Stomach smooth muscle (tissue), 2 donors: ENCODE data around the gene HS3ST3A1.
"Not testable (repeated sequence)": the region's sequence is repeated elsewhere in the genome, so short reads cannot be mapped to it uniquely, and the experiment has no call there.

Experiments used
- H3K27ac ChIP-seq: one replicate; pipeline ENCODE4 v1.7.0; 2013; ENCODE audit warnings: mild to moderate bottlenecking, low read length, inconsistent platforms
- H3K27me3 ChIP-seq, 2 donors: one replicate each; pipeline ENCODE4 v1.7.0; 2013; ENCODE audit warnings: low read length in 2 of 2; ENCODE audit not compliant: insufficient read depth in 2 of 2, control insufficient read depth in 1 of 2
- H3K36me3 ChIP-seq, 2 donors: one replicate each; pipeline ENCODE4 v1.7.0; 2013; ENCODE audit warnings: low read length in 2 of 2; ENCODE audit not compliant: control insufficient read depth in 2 of 2, insufficient read depth in 2 of 2
- H3K4me1 ChIP-seq: one replicate; pipeline ENCODE4 v1.7.0; 2013; ENCODE audit warnings: low read length; ENCODE audit not compliant: control insufficient read depth, insufficient read depth
- H3K4me3 ChIP-seq, 2 donors: one replicate each; pipeline ENCODE4 v1.7.0; 2013; ENCODE audit warnings: low read length in 2 of 2
- H3K9ac ChIP-seq, 2 donors: one replicate each; pipeline ENCODE4 v1.7.0; 2013; ENCODE audit warnings: low read length in 2 of 2, mild to moderate bottlenecking in 1 of 2
- H3K9me3 ChIP-seq, 2 donors: one replicate each; pipeline ENCODE4 v1.7.0; 2013; ENCODE audit warnings: low read length in 2 of 2; ENCODE audit not compliant: control insufficient read depth in 2 of 2
- donor health status: healthy.
- donor health status: Pancreatic carcinoma.

Gene HS3ST3A1

DNA sequence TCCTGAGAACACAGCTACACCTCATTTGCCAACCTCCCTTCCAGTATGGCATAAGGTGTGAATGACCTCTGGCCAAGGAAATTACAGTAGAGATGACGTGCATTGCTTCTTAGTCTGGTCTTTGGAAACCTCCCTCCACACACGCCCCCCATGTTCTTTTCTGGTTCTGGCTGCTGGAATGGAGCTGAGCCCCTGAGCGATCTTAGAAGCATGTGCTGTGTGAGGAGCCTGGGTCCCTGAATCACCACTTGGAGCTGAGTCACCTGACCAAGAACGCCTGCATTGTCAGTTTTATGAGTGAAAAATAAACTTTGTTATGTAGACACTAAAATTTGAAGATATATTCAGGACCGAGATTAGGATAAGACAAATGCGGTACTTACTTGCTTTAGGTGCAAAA is 51.4 kb downstream of the HS3ST3A1 start:
- no peaks in the 10 kb centered on the region for H3K36me3 ChIP-seq
- H3K9ac ChIP-seq, result no peak overlapping the region
- H3K4me1 ChIP-seq, result no peaks in the 10 kb centered on the region

DNA sequence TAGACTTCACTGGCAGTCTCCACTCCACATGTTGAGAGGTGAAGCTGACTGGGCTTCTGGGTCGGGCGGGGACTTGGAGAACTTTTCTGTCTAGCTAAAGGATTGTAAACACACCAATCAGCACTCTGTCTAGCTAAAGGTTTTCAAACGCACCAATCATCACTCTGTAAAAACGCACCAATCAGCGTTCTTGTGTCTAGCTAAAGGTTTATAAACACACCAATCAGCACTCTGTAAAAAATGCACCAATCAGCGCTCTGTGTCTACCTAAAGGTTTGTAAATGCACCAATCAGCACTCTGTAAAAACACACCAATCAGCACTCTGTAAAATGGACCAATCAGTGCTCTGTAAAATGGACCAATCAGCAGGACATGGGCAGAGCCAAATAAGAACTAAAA is 53.2 kb downstream of the HS3ST3A1 start:
- not testable (repeated sequence) for H3K27ac ChIP-seq, H3K27me3 ChIP-seq

More for the DNA sequence above, 51.4 kb downstream of the HS3ST3A1 start:
- Histone ChIP-seq H3K27me3 (no peaks in the 10 kb centered on the region), H3K4me3 (no peak overlapping the region), H3K9me3 (peaks cover 0 to 4% of the 10 kb centered on the region in 2 donors), H3K27ac (no peak overlapping the region)

DNA sequence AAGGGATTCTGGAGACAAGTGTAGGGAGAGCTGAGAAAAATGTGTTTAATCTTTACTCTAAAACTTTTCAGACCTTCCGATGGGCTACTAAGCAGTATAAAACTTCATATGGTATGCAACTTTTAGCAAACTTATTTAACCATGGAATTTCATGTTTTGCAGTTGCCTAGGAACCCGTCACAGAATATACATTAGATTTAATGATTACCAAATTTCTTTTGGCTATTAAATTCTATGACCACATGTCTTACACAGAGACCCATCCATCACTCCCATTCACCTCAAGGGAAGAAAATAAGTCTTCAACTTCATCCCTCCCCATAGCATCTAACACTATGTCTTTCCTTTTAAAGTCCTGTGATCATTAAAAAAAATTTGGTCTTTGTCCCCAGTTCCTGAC is 54.9 kb downstream of the HS3ST3A1 start:
- H3K27ac ChIP-seq, result no peak overlapping the region
- H3K4me3 ChIP-seq, result no peak overlapping the region
- no peaks in the 10 kb centered on the region for H3K36me3 ChIP-seq
- no peak overlapping the region for H3K9ac ChIP-seq
- H3K4me1 ChIP-seq, result peaks cover 2% of the 10 kb centered on the region
- H3K9me3 ChIP-seq, result peaks cover 0 to 4% of the 10 kb centered on the region in 2 donors
- H3K27me3 ChIP-seq, result no peaks in the 10 kb centered on the region

More for the DNA sequence above, 53.2 kb downstream of the HS3ST3A1 start:
- not testable (repeated sequence) for H3K4me1 ChIP-seq, H3K4me3 ChIP-seq, H3K9me3 ChIP-seq, H3K36me3 ChIP-seq, H3K9ac ChIP-seq

DNA sequence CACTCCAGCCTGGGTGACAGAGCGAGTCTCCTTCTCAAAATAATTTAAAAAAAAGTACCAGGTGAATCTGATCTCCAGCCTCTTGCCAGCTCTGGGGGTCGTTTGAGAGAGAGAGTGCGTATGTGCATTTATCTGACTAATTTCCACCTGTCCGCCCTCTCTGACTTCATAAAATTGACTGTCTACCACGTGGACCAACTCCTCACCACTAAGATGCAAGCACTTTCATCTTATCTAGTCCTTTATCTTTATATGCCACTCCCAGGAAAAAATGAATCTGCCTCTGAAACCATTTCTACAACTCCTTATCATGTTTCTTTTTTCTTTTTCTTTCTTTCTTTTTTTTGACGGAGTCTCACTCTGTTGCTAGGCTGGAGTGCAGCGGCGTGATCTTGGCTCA is 55.8 kb downstream of the HS3ST3A1 start:
- Histone ChIP-seq H3K9ac (no peak overlapping the region), H3K27ac (no peak overlapping the region), H3K27me3 (no peaks in the 10 kb centered on the region), H3K9me3 (peaks cover 0 to 4% of the 10 kb centered on the region in 2 donors), H3K4me1 (peaks cover 2% of the 10 kb centered on the region), H3K4me3 (no peak overlapping the region), H3K36me3 (no peaks in the 10 kb centered on the region)

DNA sequence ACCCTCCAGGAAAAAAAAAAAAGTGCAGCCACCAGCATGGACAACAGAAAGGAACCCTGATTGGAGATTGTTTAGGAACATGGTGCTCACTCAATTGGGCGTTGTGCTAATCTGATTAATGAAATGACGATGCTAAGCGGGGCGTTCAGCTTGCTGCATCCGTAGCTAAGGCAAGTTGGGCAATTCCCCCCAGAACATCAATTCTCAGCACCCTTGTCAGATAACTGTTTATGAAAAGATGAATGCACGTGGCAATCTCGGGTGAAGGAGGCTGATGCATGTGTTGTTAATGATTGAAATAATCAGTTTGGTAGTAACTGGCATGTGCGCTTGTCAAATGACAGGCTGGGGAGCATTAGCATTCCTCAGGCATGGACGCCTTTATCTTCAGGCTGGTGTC is 57.0 kb downstream of the HS3ST3A1 start:
- Histone ChIP-seq H3K4me3 (no peak overlapping the region), H3K9ac (no peak overlapping the region)

DNA sequence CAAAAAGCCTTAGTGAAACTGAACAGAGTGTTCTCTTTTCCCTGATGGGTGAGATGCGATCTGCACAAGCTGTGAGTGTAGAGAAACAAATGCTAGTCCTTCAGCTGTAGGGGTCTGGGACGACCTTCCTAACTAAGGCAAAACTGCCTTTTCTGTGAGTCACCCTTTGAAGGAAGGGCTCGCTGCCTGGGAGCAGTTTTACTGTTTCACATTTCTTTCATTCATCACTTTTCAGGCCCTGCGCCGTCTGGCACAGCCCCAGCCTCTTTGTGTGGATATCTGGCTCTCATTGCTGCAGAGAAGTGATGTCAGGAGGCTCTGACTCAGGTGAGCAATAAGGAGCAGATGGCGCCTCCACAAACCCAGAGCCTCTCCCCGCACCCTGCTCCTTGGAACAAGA is 57.4 kb downstream of the HS3ST3A1 start:
- H3K27me3 ChIP-seq, result no peaks in the 10 kb centered on the region
- peaks cover 2% of the 10 kb centered on the region for H3K4me1 ChIP-seq
- H3K9me3 ChIP-seq, result no peaks in the 10 kb centered on the region
- H3K9ac ChIP-seq, result no peak overlapping the region
- H3K4me3 ChIP-seq, result no peak overlapping the region
- no peak overlapping the region for H3K27ac ChIP-seq
- H3K36me3 ChIP-seq, result no peaks in the 10 kb centered on the region

More for the DNA sequence above, 57.0 kb downstream of the HS3ST3A1 start:
- Histone ChIP-seq H3K4me1 (peaks cover 2% of the 10 kb centered on the region), H3K27me3 (no peaks in the 10 kb centered on the region), H3K9me3 (no peaks in the 10 kb centered on the region), H3K36me3 (no peaks in the 10 kb centered on the region), H3K27ac (no peak overlapping the region)

DNA sequence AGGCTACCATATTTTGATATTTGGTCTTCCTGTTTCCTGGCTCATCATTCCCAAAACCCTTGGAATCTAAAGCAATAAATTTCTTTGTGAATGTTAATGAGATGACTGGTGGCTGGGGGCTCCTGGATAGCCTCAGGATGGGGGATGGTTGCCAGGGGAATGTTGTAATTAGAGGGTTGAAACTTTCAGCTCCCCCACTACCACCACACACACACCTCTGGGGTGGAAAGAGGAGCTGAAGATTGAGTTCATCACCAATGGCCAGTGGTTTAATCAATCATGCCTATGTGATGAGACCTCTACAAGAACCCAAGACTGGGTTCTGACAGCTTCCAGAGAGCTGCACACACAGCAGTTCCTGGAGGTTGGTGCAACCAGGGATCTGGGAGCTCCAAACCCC is 59.1 kb downstream of the HS3ST3A1 start:
- Histone ChIP-seq H3K9me3 (no peaks in the 10 kb centered on the region), H3K4me1 (peaks cover 2% of the 10 kb centered on the region), H3K36me3 (no peaks in the 10 kb centered on the region), H3K4me3 (no peak overlapping the region), H3K9ac (no peak overlapping the region), H3K27ac (no peak overlapping the region), H3K27me3 (no peaks in the 10 kb centered on the region)

DNA sequence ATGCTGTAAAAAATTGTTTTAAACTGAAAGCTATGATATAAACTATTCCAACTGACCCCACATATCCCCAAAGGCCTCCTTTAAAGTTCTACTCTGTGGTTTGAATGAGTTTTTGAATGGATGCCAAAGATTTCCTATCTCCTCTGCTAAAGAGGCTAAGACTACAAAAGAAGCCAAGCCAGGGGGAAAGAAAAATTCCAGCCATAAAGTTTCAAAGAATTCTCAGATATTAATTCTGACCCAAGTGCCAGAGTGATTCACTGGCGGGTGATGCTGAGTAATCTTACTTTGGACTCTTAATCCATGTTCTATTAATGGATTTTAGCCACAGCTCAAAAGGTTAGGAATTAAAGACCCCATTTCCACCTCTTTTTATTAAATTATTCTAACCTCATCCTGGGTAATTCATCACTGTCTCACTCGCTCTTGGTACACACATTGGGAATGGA is 60.7 kb downstream of the HS3ST3A1 start:
- H3K27me3 ChIP-seq, result no peaks in the 10 kb centered on the region
- peaks cover 0 to 2% of the 10 kb centered on the region in 2 donors for H3K9me3 ChIP-seq
- H3K27ac ChIP-seq, result no peak overlapping the region

DNA sequence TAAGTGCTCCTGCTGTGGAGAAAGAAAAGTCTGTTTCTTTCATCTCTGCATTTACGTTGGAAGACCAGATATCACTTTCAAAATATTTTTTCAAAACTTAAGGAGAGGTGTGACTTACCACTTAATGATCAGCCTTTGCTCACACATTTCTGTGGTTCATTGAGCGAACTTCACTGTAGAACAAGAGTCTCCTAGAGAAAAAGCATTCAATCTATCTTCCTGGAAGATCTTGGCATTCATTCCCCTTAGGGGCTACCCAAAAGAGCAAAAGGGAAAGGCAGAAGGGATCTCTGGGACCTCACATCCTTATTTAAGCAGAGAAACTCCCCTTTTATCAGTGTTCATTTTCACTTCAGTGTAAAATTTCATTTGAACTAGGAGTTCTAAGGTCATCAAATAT is 61.2 kb downstream of the HS3ST3A1 start:
- Histone ChIP-seq H3K4me1 (peaks cover 2% of the 10 kb centered on the region), H3K4me3 (no peak overlapping the region), H3K27ac (no peak overlapping the region), H3K9ac (no peak overlapping the region), H3K9me3 (peaks cover 0 to 2% of the 10 kb centered on the region in 2 donors), H3K27me3 (no peaks in the 10 kb centered on the region), H3K36me3 (no peaks in the 10 kb centered on the region)

More for the DNA sequence above, 60.7 kb downstream of the HS3ST3A1 start:
- Histone ChIP-seq H3K36me3 (no peaks in the 10 kb centered on the region), H3K4me3 (no peak overlapping the region), H3K9ac (no peak overlapping the region), H3K4me1 (peaks cover 2% of the 10 kb centered on the region)

DNA sequence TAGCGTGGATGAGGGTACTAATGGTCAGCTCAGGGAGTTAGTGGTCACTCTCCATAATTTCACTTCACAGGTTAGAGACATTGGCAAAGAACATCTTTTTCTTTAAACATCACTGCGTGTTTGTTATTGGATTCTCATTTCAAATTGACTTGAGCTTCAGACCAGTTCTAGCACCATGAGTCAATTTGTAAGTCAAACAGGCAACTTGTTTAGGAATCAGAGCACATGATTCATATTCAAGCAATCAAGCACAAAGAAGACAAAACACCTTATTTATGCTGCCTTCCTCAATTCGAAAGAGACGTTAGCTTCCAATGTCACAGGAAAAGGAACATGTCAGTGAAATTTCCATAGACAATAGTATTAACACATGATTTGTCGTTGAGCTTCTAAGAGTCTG is 62.3 kb downstream of the HS3ST3A1 start:
- peaks cover under 1% of the 10 kb centered on the region for H3K4me1 ChIP-seq
- H3K4me3 ChIP-seq, result no peak overlapping the region
- no peak overlapping the region for H3K27ac ChIP-seq
- H3K27me3 ChIP-seq, result no peaks in the 10 kb centered on the region
- peaks cover 2 to 4% of the 10 kb centered on the region in 2 donors for H3K9me3 ChIP-seq
- H3K9ac ChIP-seq, result no peak overlapping the region
- H3K36me3 ChIP-seq, result no peaks in the 10 kb centered on the region

DNA sequence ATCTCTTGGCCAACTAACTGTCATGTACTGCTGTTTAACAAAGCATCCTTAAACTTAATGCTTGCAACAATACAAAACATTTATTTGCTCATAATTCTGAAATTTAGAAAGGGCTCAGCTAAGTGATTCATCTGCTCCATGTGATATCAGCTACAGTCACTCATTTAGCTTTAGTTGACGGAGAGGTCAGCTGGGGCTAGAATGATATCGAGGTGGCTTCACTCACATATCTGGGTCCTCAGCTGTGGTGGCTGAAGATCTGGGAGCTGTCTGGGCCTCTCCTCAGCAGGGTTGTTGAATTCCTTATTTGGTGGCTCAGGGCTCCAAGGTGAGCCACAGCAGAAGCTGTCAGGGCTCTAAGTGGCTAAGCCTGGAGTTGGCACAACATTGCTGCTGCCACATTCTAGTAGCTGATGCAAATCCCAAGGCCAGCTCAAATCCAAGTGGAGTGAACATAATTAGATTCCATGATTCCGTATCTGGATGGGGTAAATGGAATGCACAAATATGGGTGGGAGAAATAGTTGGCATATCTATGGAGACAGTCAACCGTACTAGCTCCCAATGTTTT is 62.8 kb downstream of the HS3ST3A1 start:
- Histone ChIP-seq H3K27ac (no peak overlapping the region), H3K4me1 (no peaks in the 10 kb centered on the region), H3K36me3 (no peaks in the 10 kb centered on the region), H3K9me3 (peaks cover 2 to 4% of the 10 kb centered on the region in 2 donors), H3K4me3 (no peak overlapping the region), H3K27me3 (no peaks in the 10 kb centered on the region), H3K9ac (no peak overlapping the region)
